GM12878 (cell line): ENCODE results near the gene ARHGEF7. TPM values are rescaled to one million over a fixed set of nuclear protein-coding genes. Genes with fewer than 3 reads are reported as not detected.

Source experiments
- ATAC-seq: fragments of 200-7000 bp; cut with Tn5 transposase; 3 replicates; pipeline ENCODE4 v1.9.1; 2020; ENCODE audit warnings: mild to moderate bottlenecking, moderate library complexity
- BruUV-seq: library from RNA; stranded (reverse); fragments of 400-500 nt; replicated peaks from 2 replicates; lab custom pipeline; 2021; lab: Mats Ljungman, UMichigan
- CTCF ChIA-PET: fragments of 300-600 bp; sonication (Branson Sonifier 250); formaldehyde crosslinking; extraction: SDS; loops from one replicate; lab custom pipeline; 2021; ENCODE audit warnings: inconsistent platforms; lab: Yijun Ruan, JAX
- POLR2A ChIA-PET: fragments of 350-600 bp; formaldehyde crosslinking; extraction: SDS; loops from one replicate; lab custom pipeline; 2021; ENCODE audit warnings: inconsistent platforms; lab: Charles Lee
- RAD21 ChIA-PET: fragments of 300-600 bp; sonication (Branson Sonifier 250); formaldehyde crosslinking; loops from one replicate; lab custom pipeline; 2023; ENCODE audit warnings: antibody characterized with exemption; ENCODE audit not compliant: unreplicated experiment; lab: Charles Lee
- SMC1A ChIA-PET: fragments of 300-600 bp; sonication (Branson Sonifier 250); formaldehyde crosslinking; loops from one replicate; lab custom pipeline; 2023; ENCODE audit not compliant: unreplicated experiment, uncharacterized antibody; lab: Charles Lee
- DNase-seq: peaks from one replicate; pipeline ENCODE4 v3.0.0-alpha.2; 2011; ENCODE audit warnings: low read depth, low spot score
- FAIRE-seq: peaks from 3 replicates; lab custom pipeline; 2011; peaks lifted over from hg19 to GRCh38; lab: Jason Lieb, UNC
- H2AFZ ChIP-seq: 2 replicates; pipeline ENCODE4 v1.6.0; 2011; ENCODE audit warnings: low read depth, low read length, control low read depth; ENCODE audit not compliant: control insufficient read depth
- H3K27ac ChIP-seq: 2 replicates; pipeline ENCODE4 v1.5.1; 2011; ENCODE audit warnings: control low read depth; ENCODE audit not compliant: control insufficient read depth, insufficient read depth
- H3K27me3 ChIP-seq, 2 experiments: replicated peaks in 1 of 2; 2 replicates each; pipeline versions ENCODE4 v1.6.0 to v1.6.1; 2011; ENCODE audit warnings: low read length in 1 of 2; ENCODE audit not compliant: control insufficient read depth in 2 of 2, insufficient read depth in 2 of 2
- H3K36me3 ChIP-seq, 2 experiments: 2 replicates each; pipeline ENCODE4 v1.5.1; 2011; ENCODE audit warnings: low read length in 1 of 2; ENCODE audit not compliant: control insufficient read depth in 2 of 2, insufficient read depth in 2 of 2
- H3K4me1 ChIP-seq: 2 replicates; pipeline ENCODE4 v1.6.1; 2011; ENCODE audit warnings: mild to moderate bottlenecking, low read length, moderate library complexity, mixed read lengths; ENCODE audit not compliant: control insufficient read depth, insufficient read depth
- H3K4me2 ChIP-seq: 2 replicates; pipeline ENCODE4 v1.6.0; 2011; ENCODE audit warnings: control low read depth; ENCODE audit not compliant: control insufficient read depth, insufficient read depth
- H3K4me3 ChIP-seq: fragments of 200-600 bp; sonication (generic); 2 replicates; pipeline ENCODE4 v1.5.1; 2016
- H3K79me2 ChIP-seq: 2 replicates; pipeline ENCODE4 v1.6.0; 2011; ENCODE audit warnings: low read length; ENCODE audit not compliant: control insufficient read depth, insufficient read depth
- H3K9ac ChIP-seq: 2 replicates; pipeline ENCODE4 v1.8.0; 2011; ENCODE audit warnings: low read length, control low read depth, mixed read lengths; ENCODE audit not compliant: control insufficient read depth, insufficient read depth
- H3K9me3 ChIP-seq: replicated peaks from 3 replicates; pipeline ENCODE4 v1.5.1; 2011; ENCODE audit warnings: mild to moderate bottlenecking, low read length; ENCODE audit not compliant: control insufficient read depth, insufficient read depth
- H4K20me1 ChIP-seq: 2 replicates; pipeline ENCODE4 v1.6.0; 2011; ENCODE audit not compliant: control insufficient read depth, insufficient read depth
- CREB1 ChIP-seq: IDR thresholded peaks from 2 replicates; pipeline ENCODE4 v1.6.1; 2012; ENCODE audit warnings: low read depth, mild to moderate bottlenecking, inconsistent platforms
- SPI1 ChIP-seq: IDR thresholded peaks from 2 replicates; pipeline ENCODE4 v1.6.1; 2011; ENCODE audit warnings: low read depth, mild to moderate bottlenecking, low read length, moderate library complexity, borderline replicate concordance; ENCODE audit not compliant: insufficient read depth
- WGBS: methylation state at CpG from one replicate; pipeline ENCODE4 v1.1.6; 2016; ENCODE audit warnings: low lambda C conversion rate; ENCODE audit not compliant: insufficient replicate concordance, insufficient coverage; ENCODE audit errors: missing lambda C conversion rate; 5-methylcytosine and 5-hydroxymethylcytosine counted together
- in situ Hi-C: fragments of 300-500 bp; cut with MboI; formaldehyde crosslinking; loops from 9 replicates; pipeline ENCODE4 v1.14.3; 2018; ENCODE audit warnings: mixed read lengths
- intact Hi-C: fragments of 100-400 bp; cut with micrococcal nuclease; formaldehyde crosslinking; loops from one replicate; pipeline ENCODE4 v1.14.2; 2022; ENCODE audit not compliant: unreplicated experiment
- polyA plus RNA-seq, 11 experiments: library from polyadenylated mRNA; depleted of rRNA in 4 of 11; unstranded in 6 of 11; stranded (reverse) in 5 of 11; fragments of >200 nt; fragmentation: Nextera tagmentation in 4 of 11; fragmentation: Illumina TruSeq in 1 of 11; extraction: Ambion mirVana in 4 of 11; extraction: Trizol in 1 of 11; gene quantifications; 1 replicate in 1 of 11; 2 replicates in 10 of 11; pipeline versions ENCODE4 v1.2.1 to v1.2.3, GENCODE V29; 2011 to 2016; ENCODE audit warnings: inconsistent platforms in 2 of 11, missing spikeins in 2 of 11, low read depth in 1 of 11
- total RNA-seq, 4 experiments: library from RNA; depleted of rRNA in 3 of 4; stranded (reverse); fragments of >200 nt in 3 of 4; fragmentation: Illumina TruSeq in 1 of 4; extraction: Trizol in 1 of 4; gene quantifications; 2 replicates each; pipeline versions ENCODE4 v1.2.1 to v1.2.3, GENCODE V29; 2013 to 2021
- TF ChIP-seq, protein P1 (sequence below): fragments of 150-350 bp; IDR thresholded peaks from 2 replicates; pipeline ENCODE4 v1.6.1; 2016; ENCODE audit warnings: low read depth, low read length
- TF ChIP-seq, protein P2 (sequence below): IDR thresholded peaks from 2 replicates; pipeline ENCODE4 v1.6.1; 2011; ENCODE audit warnings: low read depth, low read length, improper control_type of control experiment, borderline replicate concordance

ARHGEF7 gene
- total and polyA plus RNA-seq, 10 of the 15 experiments (the other 5 are each of a cell fraction or from before 2014, with no cell fraction given) = 4.7 to 65.5 (median 36.6) TPM

DNA sequence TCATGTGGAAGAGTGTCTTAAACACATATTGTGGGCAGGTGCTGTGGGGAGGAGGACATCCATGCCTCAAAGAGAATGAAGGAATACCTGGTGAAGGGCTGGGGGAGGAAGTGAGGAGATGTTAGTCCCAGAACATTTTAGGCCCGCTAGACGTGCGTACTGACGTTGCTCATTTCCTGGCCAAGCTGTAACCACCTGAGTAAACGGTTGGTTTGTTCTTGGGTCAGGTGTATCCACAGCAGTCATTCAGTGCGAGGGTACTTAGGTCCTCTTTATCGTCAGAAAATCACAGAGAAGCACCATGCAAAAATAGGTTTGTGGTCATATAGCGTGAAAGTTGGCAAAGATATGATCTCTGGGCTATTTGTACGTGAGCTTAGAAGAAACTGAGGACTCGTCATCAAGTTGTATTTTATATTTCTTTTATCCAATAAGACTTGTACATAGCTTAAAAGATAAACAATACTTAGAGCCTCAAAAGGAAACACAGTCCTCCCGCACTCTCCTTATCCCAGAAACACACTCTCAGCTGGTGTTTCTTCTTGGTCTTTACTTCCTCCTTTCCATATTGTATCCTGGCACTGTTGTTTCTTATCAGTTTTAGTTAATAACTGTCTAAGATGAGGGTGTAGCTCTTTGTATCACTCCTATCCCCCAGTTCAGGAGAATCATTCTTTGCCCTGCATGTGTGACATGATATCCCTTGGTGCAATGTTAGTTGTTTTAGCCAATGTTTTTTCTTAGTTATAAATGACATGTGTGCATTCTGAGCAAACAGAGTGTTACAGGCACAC lies 52.0 kb downstream of the ARHGEF7 start:
- no peaks in the 10 kb centered on the region for H3K27me3 ChIP-seq
- ChIA-PET RAD21 (no interaction called here), POLR2A (interaction anchor here (0.7 to 1.3 kb wide), 3 partner anchors 9 to 17 kb away, joined by 3 to 4 read pairs (median 3); no protein-coding TSS in a partner anchor), CTCF (no interaction called here), SMC1A (interaction anchor here (0.9 to 1.5 kb wide), 8 partner anchors 10 to 55 kb away, joined by 3 to 5 read pairs (median 4); no protein-coding TSS in a partner anchor)
- no peak overlapping the region for H3K9ac ChIP-seq
- DNase-seq (no peak), FAIRE-seq (no peak), ATAC-seq (peak; percentile 33)
- in situ Hi-C loops = loop anchor here (25.0 kb wide), 1 partner anchor 2005 kb away; no protein-coding TSS in a partner anchor
- H2AFZ ChIP-seq = no peak overlapping the region
- H4K20me1 ChIP-seq = peaks cover 2% of the 10 kb centered on the region; the same call in 1 of the 2 replicates
- H3K79me2 ChIP-seq = peaks cover 96% of the 10 kb centered on the region
- H3K4me2 ChIP-seq = peak overlapping the region; percentile 73; the same call in 1 of the 2 replicates
- H3K9me3 ChIP-seq = peaks cover 2% of the 10 kb centered on the region; the same call in 1 of the 3 replicates
- peaks cover 6 to 31% of the 10 kb centered on the region in 2 experiments for H3K36me3 ChIP-seq
- TF ChIP-seq, protein P1, sequence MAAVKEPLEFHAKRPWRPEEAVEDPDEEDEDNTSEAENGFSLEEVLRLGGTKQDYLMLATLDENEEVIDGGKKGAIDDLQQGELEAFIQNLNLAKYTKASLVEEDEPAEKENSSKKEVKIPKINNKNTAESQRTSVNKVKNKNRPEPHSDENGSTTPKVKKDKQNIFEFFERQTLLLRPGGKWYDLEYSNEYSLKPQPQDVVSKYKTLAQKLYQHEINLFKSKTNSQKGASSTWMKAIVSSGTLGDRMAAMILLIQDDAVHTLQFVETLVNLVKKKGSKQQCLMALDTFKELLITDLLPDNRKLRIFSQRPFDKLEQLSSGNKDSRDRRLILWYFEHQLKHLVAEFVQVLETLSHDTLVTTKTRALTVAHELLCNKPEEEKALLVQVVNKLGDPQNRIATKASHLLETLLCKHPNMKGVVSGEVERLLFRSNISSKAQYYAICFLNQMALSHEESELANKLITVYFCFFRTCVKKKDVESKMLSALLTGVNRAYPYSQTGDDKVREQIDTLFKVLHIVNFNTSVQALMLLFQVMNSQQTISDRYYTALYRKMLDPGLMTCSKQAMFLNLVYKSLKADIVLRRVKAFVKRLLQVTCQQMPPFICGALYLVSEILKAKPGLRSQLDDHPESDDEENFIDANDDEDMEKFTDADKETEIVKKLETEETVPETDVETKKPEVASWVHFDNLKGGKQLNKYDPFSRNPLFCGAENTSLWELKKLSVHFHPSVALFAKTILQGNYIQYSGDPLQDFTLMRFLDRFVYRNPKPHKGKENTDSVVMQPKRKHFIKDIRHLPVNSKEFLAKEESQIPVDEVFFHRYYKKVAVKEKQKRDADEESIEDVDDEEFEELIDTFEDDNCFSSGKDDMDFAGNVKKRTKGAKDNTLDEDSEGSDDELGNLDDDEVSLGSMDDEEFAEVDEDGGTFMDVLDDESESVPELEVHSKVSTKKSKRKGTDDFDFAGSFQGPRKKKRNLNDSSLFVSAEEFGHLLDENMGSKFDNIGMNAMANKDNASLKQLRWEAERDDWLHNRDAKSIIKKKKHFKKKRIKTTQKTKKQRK = no peak
- 0 out of 2 replicates have a peak, but pooled peaks have one; percentile 36 for TF ChIP-seq CREB1
- peak; percentile 34; the same call in 1 of the 2 replicates for TF ChIP-seq SPI1
- TF ChIP-seq, protein P2, sequence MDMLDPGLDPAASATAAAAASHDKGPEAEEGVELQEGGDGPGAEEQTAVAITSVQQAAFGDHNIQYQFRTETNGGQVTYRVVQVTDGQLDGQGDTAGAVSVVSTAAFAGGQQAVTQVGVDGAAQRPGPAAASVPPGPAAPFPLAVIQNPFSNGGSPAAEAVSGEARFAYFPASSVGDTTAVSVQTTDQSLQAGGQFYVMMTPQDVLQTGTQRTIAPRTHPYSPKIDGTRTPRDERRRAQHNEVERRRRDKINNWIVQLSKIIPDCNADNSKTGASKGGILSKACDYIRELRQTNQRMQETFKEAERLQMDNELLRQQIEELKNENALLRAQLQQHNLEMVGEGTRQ = no peak
- peaks cover 43% of the 10 kb centered on the region for H3K4me1 ChIP-seq
- no peak overlapping the region for H3K4me3 ChIP-seq
- intact Hi-C loops = loop anchor here (5.0 kb wide), 1 partner anchor 35 kb away; no protein-coding TSS in a partner anchor
- peak overlapping the region; percentile 66 for H3K27ac ChIP-seq
- 60% methylated on average over 11 of the region's 11 CpGs for WGBS
- BruUV-seq = TSS peak; percentile 1
